ENCODE measurements around the gene CGB2.
A peak's percentile ranks its signal among the peaks of the same experiment; 100 is the strongest.

The CGB2 gene

GRCh38 chr19:48990400-48990799 lies 41.3 kb upstream of the CGB2 start:
- TF ChIP-seq, protein P1, sequence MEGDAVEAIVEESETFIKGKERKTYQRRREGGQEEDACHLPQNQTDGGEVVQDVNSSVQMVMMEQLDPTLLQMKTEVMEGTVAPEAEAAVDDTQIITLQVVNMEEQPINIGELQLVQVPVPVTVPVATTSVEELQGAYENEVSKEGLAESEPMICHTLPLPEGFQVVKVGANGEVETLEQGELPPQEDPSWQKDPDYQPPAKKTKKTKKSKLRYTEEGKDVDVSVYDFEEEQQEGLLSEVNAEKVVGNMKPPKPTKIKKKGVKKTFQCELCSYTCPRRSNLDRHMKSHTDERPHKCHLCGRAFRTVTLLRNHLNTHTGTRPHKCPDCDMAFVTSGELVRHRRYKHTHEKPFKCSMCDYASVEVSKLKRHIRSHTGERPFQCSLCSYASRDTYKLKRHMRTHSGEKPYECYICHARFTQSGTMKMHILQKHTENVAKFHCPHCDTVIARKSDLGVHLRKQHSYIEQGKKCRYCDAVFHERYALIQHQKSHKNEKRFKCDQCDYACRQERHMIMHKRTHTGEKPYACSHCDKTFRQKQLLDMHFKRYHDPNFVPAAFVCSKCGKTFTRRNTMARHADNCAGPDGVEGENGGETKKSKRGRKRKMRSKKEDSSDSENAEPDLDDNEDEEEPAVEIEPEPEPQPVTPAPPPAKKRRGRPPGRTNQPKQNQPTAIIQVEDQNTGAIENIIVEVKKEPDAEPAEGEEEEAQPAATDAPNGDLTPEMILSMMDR (conservative IDR thresholded peaks at IDR 0.05): no peak
- H3K27ac ChIP-seq: 0 out of 2 replicates have a peak overlapping the region, but pooled peaks have one; percentile 91

DNA sequence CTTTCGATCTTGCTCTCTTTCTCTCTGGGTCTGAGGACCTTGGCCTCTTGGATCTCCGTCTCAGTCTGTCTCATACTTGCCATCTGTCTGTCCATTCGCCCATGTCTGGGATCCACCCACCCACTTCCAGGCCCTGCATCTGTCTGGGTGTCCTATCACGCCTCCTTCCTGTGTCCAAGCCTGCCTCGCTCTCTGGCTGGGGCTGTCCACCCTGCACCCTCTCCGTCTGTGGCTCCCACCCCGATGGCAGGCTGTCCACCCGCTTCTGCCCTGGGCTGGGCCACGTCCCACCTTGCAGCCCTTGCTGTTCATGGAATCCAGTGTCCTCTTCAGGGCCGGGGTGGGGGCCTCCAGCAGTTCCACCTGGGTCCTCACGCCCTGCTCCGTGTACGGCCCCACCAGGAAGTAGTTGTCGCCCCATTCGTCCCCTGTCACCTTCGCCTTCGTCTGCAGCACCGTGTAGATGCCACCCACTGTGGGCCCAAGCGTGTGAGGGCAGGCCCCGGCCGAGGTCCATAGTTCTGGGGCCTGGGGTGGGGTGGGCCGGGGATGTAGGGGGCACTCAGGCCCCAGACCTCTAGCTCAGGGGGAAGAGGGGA lies 40.6 kb upstream of the CGB2 start:
- TF ChIP-seq, protein P1 (conservative IDR thresholded peaks at IDR 0.05): no peak
- H3K27ac ChIP-seq: peak overlapping the region; percentile 91; the same call in 1 of the 2 replicates

- TF ChIP-seq, protein P1 (conservative IDR thresholded peaks at IDR 0.05): no peak
- H3K27ac ChIP-seq: peak overlapping the region; percentile 91
Measured at GRCh38 chr19:48991873-48992580, 39.7 kb upstream of the CGB2 start.

GRCh38 chr19:48992581-48993174 lies 39.0 kb upstream of the CGB2 start:
- TF ChIP-seq, protein P1 (conservative IDR thresholded peaks at IDR 0.05): no peak
- H3K27ac ChIP-seq: peak overlapping the region; percentile 91

DNA sequence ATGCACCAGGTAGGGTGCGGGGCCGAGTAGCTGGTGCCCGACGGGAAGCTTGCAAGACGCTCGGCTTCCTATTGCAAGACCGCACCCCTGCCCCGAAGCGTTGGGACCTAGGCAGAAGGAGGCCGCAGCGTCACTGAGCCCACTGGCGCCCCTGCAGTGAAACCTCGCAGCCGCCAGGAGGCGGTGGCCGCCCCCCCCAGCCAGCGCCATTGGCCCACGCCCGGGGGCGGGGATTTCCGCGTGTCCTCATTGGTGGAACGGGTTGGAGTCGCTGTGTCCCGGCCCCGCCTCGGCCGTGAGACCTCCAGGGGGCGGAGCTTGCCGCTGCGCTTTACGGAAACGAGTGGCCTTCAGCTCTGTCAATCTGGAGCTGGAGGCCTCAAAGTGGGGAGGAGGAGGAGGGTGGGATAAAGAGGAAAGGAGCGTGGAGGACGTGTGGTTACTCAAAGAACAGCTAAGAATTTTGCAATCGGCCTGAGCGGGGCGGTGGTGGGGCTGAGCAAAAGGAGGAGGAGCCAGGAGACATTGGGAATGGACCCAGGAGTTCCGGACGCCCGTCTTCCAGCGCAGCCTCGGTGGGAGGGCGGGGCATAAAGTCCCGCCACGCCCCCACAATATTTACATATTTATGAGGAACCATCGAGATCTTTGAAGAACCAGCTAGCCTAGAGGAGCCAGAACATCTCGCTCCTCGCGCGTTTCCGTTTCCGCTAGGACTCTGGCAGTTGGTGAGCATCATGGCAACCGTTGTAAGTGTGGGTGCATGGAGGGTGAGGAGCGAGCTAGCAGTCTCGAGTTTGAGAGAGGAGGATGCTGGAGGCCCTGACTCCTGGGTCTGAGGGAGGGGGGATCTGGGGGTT lies 38.3 kb upstream of the CGB2 start, which contains the start of the genes GYS1 and RUVBL2:
Gene GYS1 (minus strand): TSS at position 135 of the 860 bp plus-strand sequence. CDS start 197 bp downstream, outside the sequence.
Gene RUVBL2 (plus strand): TSS at position 713 of the 860 bp plus-strand sequence. CDS start 25 bp downstream, at position 738.
- H3K27ac ChIP-seq: peak within 1 kb of the TSS; percentile 91
- TF ChIP-seq, protein P1 (conservative IDR thresholded peaks at IDR 0.05): peak; percentile 99

DNA sequence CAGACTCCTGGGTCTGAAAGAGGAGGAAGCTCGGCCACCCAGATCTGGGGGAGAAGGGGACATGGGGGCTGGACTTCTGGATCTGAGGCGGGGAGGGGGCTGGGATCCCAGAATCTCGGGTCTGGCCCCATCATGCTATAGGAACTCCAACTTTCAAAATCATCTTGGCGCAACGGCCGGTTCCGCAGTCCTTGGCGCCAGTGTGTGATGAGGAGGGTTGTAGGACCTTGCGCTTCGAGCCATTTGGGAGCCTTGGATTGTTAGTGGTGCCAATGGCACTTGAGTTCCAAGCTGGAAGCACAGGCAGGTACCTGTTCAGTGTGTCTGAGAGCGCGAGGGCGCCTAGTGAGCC lies 37.7 kb upstream of the CGB2 start:
- peak overlapping the region; percentile 91 for H3K27ac ChIP-seq
- TF ChIP-seq, protein P1 (conservative IDR thresholded peaks at IDR 0.05): no peak

Data from VCaP (cell line).